Activated naive CD4-positive, alpha-beta T cell treated with anti-CD3 and anti-CD28 coated beads, Interleukin-2, amount 50 U/mL, for 72 hours (primary cell): ENCODE data around the gene ID2. TPM values are rescaled to one million over a fixed set of nuclear protein-coding genes. Genes with fewer than 3 reads are reported as not detected.

Experiments
- ATAC-seq, 2 donors: fragments of 150-1000 bp; cut with Tn5 transposase; 2 replicates each; pipeline ENCODE4 v1.10.0; 2021; ENCODE audit warnings: mild to moderate bottlenecking in 2 of 2, moderate library complexity in 2 of 2
- DNase-seq, 2 donors: peaks; one replicate each; pipeline ENCODE4 v3.0.0; 2021 to 2022; ENCODE audit warnings: low spot score in 2 of 2
- H3K27ac Mint-ChIP-seq, 2 donors: one replicate each; pipeline ENCODE4 v1.8.0; 2022; ENCODE audit warnings: mild to moderate bottlenecking in 2 of 2, mixed read lengths in 2 of 2
- H3K36me3 Mint-ChIP-seq, 2 donors: one replicate each; pipeline ENCODE4 v1.8.0; 2022; ENCODE audit warnings: mixed read lengths in 2 of 2
- H3K9me3 Mint-ChIP-seq, 2 donors: one replicate each; pipeline ENCODE4 v1.8.0; 2022; ENCODE audit warnings: mixed read lengths in 2 of 2
- total RNA-seq, 2 donors: library from RNA; stranded (reverse); gene quantifications; one replicate each; pipeline ENCODE4 v1.2.3, GENCODE V29; 2022

The ID2 gene
- total RNA-seq, 2 donors from 2014 or later = 42.8 to 272 TPM

GRCh38 chr2:8692783-8693156, 10.9 kb downstream of the ID2 start:
- Mint-ChIP-seq H3K27ac (no peak overlapping the region), H3K9me3 (no peaks in the 10 kb centered on the region), H3K36me3 (no peaks in the 10 kb centered on the region)
- no peak for ATAC-seq
- no peak for DNase-seq

- H3K9me3 Mint-ChIP-seq = no peaks in the 10 kb centered on the region
- H3K36me3 Mint-ChIP-seq = no peaks in the 10 kb centered on the region
These were observed 11.4 kb downstream of the ID2 start for GRCh38 chr2:8693157-8693821.

GRCh38 chr2:8694737-8695136, 12.9 kb downstream of the ID2 start:
- DNase-seq (no peak), ATAC-seq (no peak)
- H3K27ac Mint-ChIP-seq = no peak overlapping the region
- H3K36me3 Mint-ChIP-seq = no peaks in the 10 kb centered on the region
- H3K9me3 Mint-ChIP-seq = no peaks in the 10 kb centered on the region

More at GRCh38 chr2:8693157-8693821, 11.4 kb downstream of the ID2 start:
- ATAC-seq (peak; percentile 48 to 80), DNase-seq (peak in 1 of 2 donors; percentile 68)
- no peak overlapping the region for H3K27ac Mint-ChIP-seq

GRCh38 chr2:8697190-8697589, 15.3 kb downstream of the ID2 start:
- no peaks in the 10 kb centered on the region for H3K36me3 Mint-ChIP-seq
- DNase-seq = no peak

GRCh38 chr2:8699839-8700238, 18.0 kb downstream of the ID2 start:
- ATAC-seq = no peak
- no peak overlapping the region for H3K27ac Mint-ChIP-seq
- no peak for DNase-seq

More at GRCh38 chr2:8697190-8697589, 15.3 kb downstream of the ID2 start:
- Mint-ChIP-seq H3K27ac (no peak overlapping the region), H3K9me3 (no peaks in the 10 kb centered on the region)
- no peak for ATAC-seq

GRCh38 chr2:8701681-8702379, 20.0 kb downstream of the ID2 start:
- Mint-ChIP-seq H3K27ac (no peak overlapping the region), H3K9me3 (no peaks in the 10 kb centered on the region), H3K36me3 (no peaks in the 10 kb centered on the region)
- ATAC-seq (no peak), DNase-seq (no peak)

More at GRCh38 chr2:8699839-8700238, 18.0 kb downstream of the ID2 start:
- H3K36me3 Mint-ChIP-seq = no peaks in the 10 kb centered on the region
- H3K9me3 Mint-ChIP-seq = no peaks in the 10 kb centered on the region

- DNase-seq (no peak), ATAC-seq (no peak)
- H3K27ac Mint-ChIP-seq = no peak overlapping the region
- no peaks in the 10 kb centered on the region for H3K9me3 Mint-ChIP-seq
- no peaks in the 10 kb centered on the region for H3K36me3 Mint-ChIP-seq
These were observed 23.1 kb downstream of the ID2 start for GRCh38 chr2:8704906-8705305.

- Mint-ChIP-seq H3K27ac (no peak overlapping the region), H3K36me3 (no peaks in the 10 kb centered on the region), H3K9me3 (no peaks in the 10 kb centered on the region)
- no peak for DNase-seq
- no peak for ATAC-seq
These were observed 27.8 kb downstream of the ID2 start for GRCh38 chr2:8709611-8710010.

- ATAC-seq (no peak), DNase-seq (no peak)
- Mint-ChIP-seq H3K36me3 (peaks cover 3 to 5% of the 10 kb centered on the region in 2 donors), H3K9me3 (peaks cover 4 to 5% of the 10 kb centered on the region in 2 donors), H3K27ac (no peak overlapping the region)
These were observed 29.1 kb downstream of the ID2 start for GRCh38 chr2:8710951-8711350.

GRCh38 chr2:8714283-8714682, 32.4 kb downstream of the ID2 start:
- Mint-ChIP-seq H3K27ac (no peak overlapping the region), H3K36me3 (peaks cover 6 to 9% of the 10 kb centered on the region in 2 donors), H3K9me3 (peaks cover 7 to 9% of the 10 kb centered on the region in 2 donors)
- no peak for ATAC-seq
- DNase-seq = no peak

GRCh38 chr2:8714971-8715370, 33.1 kb downstream of the ID2 start:
- no peak for DNase-seq
- no peak for ATAC-seq
- Mint-ChIP-seq H3K36me3 (peaks cover 6 to 9% of the 10 kb centered on the region in 2 donors), H3K9me3 (peaks cover 7 to 9% of the 10 kb centered on the region in 2 donors), H3K27ac (no peak overlapping the region)

GRCh38 chr2:8719528-8719927, 37.7 kb downstream of the ID2 start:
- Mint-ChIP-seq H3K27ac (no peak overlapping the region), H3K36me3 (peaks cover 6 to 9% of the 10 kb centered on the region in 2 donors), H3K9me3 (peaks cover 7 to 9% of the 10 kb centered on the region in 2 donors)
- ATAC-seq = no peak
- no peak for DNase-seq

- ATAC-seq (no peak), DNase-seq (no peak)
- Mint-ChIP-seq H3K36me3 (peaks cover 5 to 7% of the 10 kb centered on the region in 2 donors), H3K27ac (no peak overlapping the region), H3K9me3 (peaks cover 5 to 6% of the 10 kb centered on the region in 2 donors)
These were observed 38.9 kb downstream of the ID2 start for GRCh38 chr2:8720741-8721140.

GRCh38 chr2:8721410-8721809, 39.6 kb downstream of the ID2 start:
- Mint-ChIP-seq H3K36me3 (no peaks in the 10 kb centered on the region), H3K9me3 (no peaks in the 10 kb centered on the region), H3K27ac (no peak overlapping the region)
- ATAC-seq = no peak
- no peak for DNase-seq

- H3K9me3 Mint-ChIP-seq = no peaks in the 10 kb centered on the region
- ATAC-seq = no peak
- H3K36me3 Mint-ChIP-seq = no peaks in the 10 kb centered on the region
- no peak for DNase-seq
- H3K27ac Mint-ChIP-seq = no peak overlapping the region
These were observed 41.1 kb downstream of the ID2 start for GRCh38 chr2:8722986-8723385.

- no peaks in the 10 kb centered on the region for H3K9me3 Mint-ChIP-seq
- H3K36me3 Mint-ChIP-seq = peaks cover 6 to 11% of the 10 kb centered on the region in 2 donors
- no peak overlapping the region for H3K27ac Mint-ChIP-seq
- no peak for DNase-seq
- ATAC-seq = no peak
These were observed 44.0 kb downstream of the ID2 start for GRCh38 chr2:8725838-8726237.

GRCh38 chr2:8728305-8729015, 46.6 kb downstream of the ID2 start:
- Mint-ChIP-seq H3K27ac (peak overlapping the region in 1 of 2 donors; percentile 44), H3K36me3 (peaks cover 12 to 22% of the 10 kb centered on the region in 2 donors), H3K9me3 (no peaks in the 10 kb centered on the region)
- DNase-seq (no peak), ATAC-seq (peak in 1 of 2 donors; percentile 66)
